ENCODE data around the gene DCLRE1A. TPM values are rescaled to one million over a fixed set of nuclear protein-coding genes. Genes with fewer than 3 reads are reported as not detected.

DCLRE1A gene
- 7.1 TPM for total RNA-seq
- long read RNA-seq, full-length matches to known transcripts: 4 of 6 reads
- long read RNA-seq, partial matches to known transcripts: 1 of 6 reads
- long read RNA-seq, other reads (novel, unspliced or antisense): 1 of 6 reads

- intact Hi-C loops (cut with DNase I): no loop called here
Measured at GRCh38 chr10:113854013-113854760, at the start of gene DCLRE1A, which contains the start of gene NHLRC2. Gene DCLRE1A (minus strand): TSS chr10:113854082. CDS start chr10:113853182, 900 bp downstream. Gene NHLRC2 (plus strand): TSS chr10:113854661. CDS start chr10:113854873, 212 bp downstream.

GRCh38 chr10:113899952-113900598, 46.2 kb upstream of the DCLRE1A start:
- H3K27ac ChIP-seq: no peak overlapping the region
- no peaks in the 10 kb centered on the region for H3K4me1 ChIP-seq
- intact Hi-C loops (cut with DNase I): no loop called here
- no peak for DNase-seq
- no peaks in the 10 kb centered on the region for H3K9me3 ChIP-seq
- H3K36me3 ChIP-seq: peaks cover 60% of the 10 kb centered on the region
- ATAC-seq: no peak
- H3K27me3 ChIP-seq (ENCODE audit: low read depth): no peaks in the 10 kb centered on the region
- no peak overlapping the region for H3K4me3 ChIP-seq
- no peak for TF ChIP-seq CTCF (IDR thresholded peaks at IDR 0.05)

More at GRCh38 chr10:113854013-113854760, at the start of gene DCLRE1A, which contains the start of gene NHLRC2:
- peak within 1 kb of the TSS; percentile 88 for H3K4me3 ChIP-seq
- peaks cover 9% of the 10 kb centered on the region for H3K36me3 ChIP-seq
- peaks cover 50% of the 10 kb centered on the region for H3K4me1 ChIP-seq
- ATAC-seq (peak; percentile 92 to 97), DNase-seq (peak; percentile 85)
- no peak for TF ChIP-seq CTCF (IDR thresholded peaks at IDR 0.05)
- peak within 1 kb of the TSS; percentile 93 for H3K27ac ChIP-seq
- H3K27me3 ChIP-seq (ENCODE audit: low read depth): no peaks in the 10 kb centered on the region
- no peaks in the 10 kb centered on the region for H3K9me3 ChIP-seq

- Histone ChIP-seq H3K36me3 (peaks cover 38% of the 10 kb centered on the region), H3K4me3 (no peak overlapping the region), H3K9me3 (no peaks in the 10 kb centered on the region), H3K4me1 (no peaks in the 10 kb centered on the region), H3K27me3 (ENCODE audit: low read depth) (no peaks in the 10 kb centered on the region), H3K27ac (no peak overlapping the region)
- intact Hi-C loops (cut with DNase I): no loop called here
- DNase-seq (no peak), ATAC-seq (no peak)
- no peak for TF ChIP-seq CTCF (IDR thresholded peaks at IDR 0.05)
Measured at GRCh38 chr10:113897693-113898618, 44.1 kb upstream of the DCLRE1A start.

GRCh38 chr10:113895018-113895417, 41.1 kb upstream of the DCLRE1A start:
- intact Hi-C loops (cut with DNase I): no loop called here
- no peak for DNase-seq
- ATAC-seq: no peak

More at GRCh38 chr10:113895018-113895417, 41.1 kb upstream of the DCLRE1A start:
- no peaks in the 10 kb centered on the region for H3K27me3 ChIP-seq (ENCODE audit: low read depth)
- H3K36me3 ChIP-seq: peaks cover 18% of the 10 kb centered on the region
- H3K4me3 ChIP-seq: no peak overlapping the region
- no peak for TF ChIP-seq CTCF (IDR thresholded peaks at IDR 0.05)
- no peaks in the 10 kb centered on the region for H3K4me1 ChIP-seq
- H3K9me3 ChIP-seq: no peaks in the 10 kb centered on the region
- no peak overlapping the region for H3K27ac ChIP-seq
